CD4-positive, alpha-beta T cell treated with Interleukin-10 for 1 hour (primary cell): ENCODE data around the gene PPARD.

ENCODE experiments used
- DNase-seq: peaks from one replicate; pipeline ENCODE4 v3.0.0-alpha.2; 2020

PPARD gene

DNA sequence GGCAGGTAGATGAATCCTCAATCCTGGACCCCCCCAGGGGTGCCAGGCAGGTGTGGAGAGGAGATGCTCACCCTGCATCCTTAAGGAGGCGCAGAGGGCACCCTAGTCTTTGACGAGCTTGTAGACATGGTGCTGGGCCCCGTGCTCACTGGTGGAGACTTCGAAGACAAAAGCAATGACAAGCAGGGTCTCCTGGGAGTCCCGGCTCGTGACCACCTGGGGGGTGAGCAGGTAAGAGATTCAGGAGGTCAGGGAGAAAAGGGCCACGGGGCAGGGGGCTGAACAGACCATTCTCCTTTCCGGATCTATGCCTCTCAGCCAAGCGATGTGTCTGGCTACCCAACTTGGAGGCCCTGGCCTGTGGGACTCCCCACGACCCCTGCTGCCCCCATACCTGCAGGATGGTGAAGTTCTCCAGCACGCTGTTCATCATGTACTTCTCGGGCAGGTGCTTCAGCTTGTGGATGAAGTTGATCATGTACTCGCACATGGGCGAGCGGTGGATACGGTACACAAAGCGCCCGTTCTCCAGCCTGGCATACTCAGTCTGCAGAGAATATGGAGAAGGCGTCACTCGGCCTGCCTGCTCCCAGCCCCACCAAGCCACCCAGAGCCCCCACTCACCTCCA lies 132.7 kb downstream of the PPARD start:
- no peak for DNase-seq

DNA sequence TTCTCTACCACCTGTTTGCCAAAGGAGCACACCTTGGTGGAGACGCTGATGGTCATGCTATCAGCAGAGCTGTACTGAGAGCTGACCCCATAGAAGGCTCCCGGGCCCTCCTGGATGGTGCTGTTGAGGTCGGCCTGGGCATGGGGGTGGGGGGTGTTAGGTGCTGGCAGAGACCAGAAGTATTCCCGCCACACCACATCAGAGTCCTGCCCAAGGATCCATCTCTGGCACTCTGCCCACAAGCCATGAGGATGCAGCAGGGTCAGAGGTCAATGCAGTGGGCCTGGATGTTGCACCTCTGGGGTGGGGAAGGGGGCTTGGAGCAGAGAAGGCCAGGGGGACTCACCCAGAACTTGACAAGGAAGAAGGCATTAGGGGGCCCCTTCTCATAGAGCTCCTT lies 133.2 kb downstream of the PPARD start:
- DNase-seq = no peak

GRCh38 chr6:35476004-35476403 lies 133.6 kb downstream of the PPARD start:
- no peak for DNase-seq

DNA sequence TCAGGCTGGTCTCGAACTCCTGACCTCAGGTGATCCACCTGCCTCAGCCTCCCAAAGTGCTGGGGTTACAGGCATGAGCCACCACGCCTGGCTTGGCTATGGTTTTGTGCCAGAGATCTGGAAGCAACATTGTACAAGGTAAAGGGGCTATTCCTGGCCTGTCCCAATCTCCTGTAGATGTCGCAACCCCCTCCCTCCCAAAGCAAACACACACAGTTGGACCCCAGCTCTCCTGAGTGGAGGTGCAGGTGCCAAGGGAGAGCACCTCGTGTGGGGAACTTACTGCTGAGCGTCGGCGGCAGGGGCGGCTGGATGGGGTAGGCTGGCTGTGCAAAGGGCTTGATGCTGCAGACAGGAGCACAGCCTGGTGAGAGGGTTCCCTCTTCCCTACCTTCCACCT lies 134.7 kb downstream of the PPARD start:
- no peak for DNase-seq
